T-helper 1 cell treated with Interleukin-12 subunit alpha and Interleukin-12 subunit beta and Interleukin-4 antibody, amounts not matched to agents 30 ng/mL and 1 ng/mL, for 36 hours (primary cell): ENCODE results near the gene TMEM184A. TPM values are rescaled to one million over a fixed set of nuclear protein-coding genes. Genes with fewer than 3 reads are reported as not detected.
"Not testable (repeated sequence)": the region's sequence is repeated elsewhere in the genome, so short reads cannot be mapped to it uniquely, and the experiment has no call there.

Experiments used
- intact Hi-C: fragments of 100-400 bp; cut with micrococcal nuclease; formaldehyde crosslinking; loops from one replicate; pipeline ENCODE4 v1.15.1; 2024
- total RNA-seq: library from RNA; stranded (reverse); gene quantifications from 2 replicates; pipeline ENCODE4 v1.2.3, GENCODE V29; 2022

The TMEM184A gene
- total RNA-seq, 1 donor from 2014 or later, result not detected

- intact Hi-C loops, result no loop called here
Measured at GRCh38 chr7:1590887-1591286, 34.9 kb upstream of the TMEM184A start.

GRCh38 chr7:1590476-1590875, 34.5 kb upstream of the TMEM184A start:
- intact Hi-C loops, result no loop called here

GRCh38 chr7:1588978-1589377, 33.0 kb upstream of the TMEM184A start:
- intact Hi-C loops, result no loop called here

GRCh38 chr7:1587738-1588137, 31.7 kb upstream of the TMEM184A start:
- intact Hi-C loops, result no loop called here

- intact Hi-C loops, result no loop called here
Measured at GRCh38 chr7:1586827-1587705, 31.1 kb upstream of the TMEM184A start.

GRCh38 chr7:1586126-1586826, 30.3 kb upstream of the TMEM184A start:
- intact Hi-C loops, result no loop called here

- intact Hi-C loops, result no loop called here
Measured at GRCh38 chr7:1585142-1585981, 29.4 kb upstream of the TMEM184A start.

- intact Hi-C loops, result no loop called here
Measured at GRCh38 chr7:1584700-1585099, 28.7 kb upstream of the TMEM184A start.

GRCh38 chr7:1583241-1583930, 27.4 kb upstream of the TMEM184A start:
- intact Hi-C loops, result not testable (repeated sequence)

GRCh38 chr7:1580422-1581030, 24.5 kb upstream of the TMEM184A start:
- intact Hi-C loops, result no loop called here

GRCh38 chr7:1579481-1580421, 23.7 kb upstream of the TMEM184A start:
- intact Hi-C loops, result loop anchor here (1.0 to 2.0 kb wide), 7 partner anchors 9 to 890 kb away; partner anchors contain the start of genes MAD1L1, PSMG3 and SNX8

GRCh38 chr7:1578513-1578912, 22.5 kb upstream of the TMEM184A start:
- intact Hi-C loops, result loop anchor here (2.0 kb wide), 2 partner anchors 654 to 736 kb away; partner anchors contain the start of genes MAD1L1 and SNX8

GRCh38 chr7:1576521-1577253, 20.7 kb upstream of the TMEM184A start:
- intact Hi-C loops, result no loop called here

GRCh38 chr7:1575809-1576208, 19.8 kb upstream of the TMEM184A start:
- intact Hi-C loops, result no loop called here

GRCh38 chr7:1572111-1572822, 16.3 kb upstream of the TMEM184A start:
- intact Hi-C loops, result loop anchor here (5.0 kb wide), 1 partner anchor 370 kb away; no protein-coding TSS in a partner anchor

- intact Hi-C loops, result loop anchor here (1.0 to 5.0 kb wide), 7 partner anchors 9 to 745 kb away; partner anchors contain the start of genes MICALL2, MRM2, NUDT1 and SNX8
Measured at GRCh38 chr7:1569833-1570632, 14.0 kb upstream of the TMEM184A start, which contains the start of gene PSMG3. TSS of gene PSMG3 (minus strand) at chr7:1570032. CDS start at chr7:1569339, 693 bp downstream.

GRCh38 chr7:1569440-1569832, 13.4 kb upstream of the TMEM184A start:
- intact Hi-C loops, result loop anchor here (1.0 kb wide), 1 partner anchor 63 kb away; no protein-coding TSS in a partner anchor
